Fibroblast of pulmonary artery (primary cell): ENCODE measurements around the gene PRRX2.

Source experiments
- DNase-seq: peaks from one replicate; pipeline ENCODE4 v3.0.0-alpha.2; 2010; ENCODE audit warnings: low read depth
- H3K4me3 ChIP-seq: replicated peaks from 2 replicates; pipeline ENCODE4 v1.5.1; 2011; ENCODE audit warnings: low read depth, mild to moderate bottlenecking, control low read depth, low read length, moderate library complexity
- CTCF ChIP-seq: IDR thresholded peaks from 2 replicates; pipeline ENCODE4 v1.5.1; 2011; ENCODE audit warnings: mild to moderate bottlenecking, control low read depth, low read length, inconsistent platforms; ENCODE audit errors: missing control alignments

Gene PRRX2

GRCh38 chr9:129665389-129665775, at the start of gene PRRX2:
PRRX2 (plus strand) TSS chr9:129665647; CDS start chr9:129665868, 221 bp downstream.
- TF ChIP-seq CTCF: no peak
- DNase-seq: no peak
- no peak within 1 kb of the TSS for H3K4me3 ChIP-seq

GRCh38 chr9:129617167-129617566, 48.3 kb upstream of the PRRX2 start:
- H3K4me3 ChIP-seq: no peak overlapping the region
- DNase-seq: peak; percentile 55
- TF ChIP-seq CTCF: peak; percentile 59

GRCh38 chr9:129619787-129620668, 45.4 kb upstream of the PRRX2 start:
- peak; percentile 9 for TF ChIP-seq CTCF
- peak overlapping the region; percentile 39 for H3K4me3 ChIP-seq
- DNase-seq: no peak

GRCh38 chr9:129620669-129621295, 44.7 kb upstream of the PRRX2 start, which contains the start of gene C9orf50:
C9orf50 (minus strand) TSS chr9:129621101; CDS start chr9:129620574, 527 bp downstream.
- peak within 1 kb of the TSS; percentile 39 for H3K4me3 ChIP-seq
- no peak for TF ChIP-seq CTCF
- DNase-seq: no peak

- H3K4me3 ChIP-seq: no peak overlapping the region
- no peak for TF ChIP-seq CTCF
- DNase-seq: peak; percentile 91
Measured at GRCh38 chr9:129623331-129623730, 42.1 kb upstream of the PRRX2 start.

GRCh38 chr9:129624168-129624759, 41.2 kb upstream of the PRRX2 start:
- H3K4me3 ChIP-seq: no peak overlapping the region
- peak; percentile 57 for DNase-seq
- peak; percentile 76 for TF ChIP-seq CTCF
